ENCODE measurements around the gene TMEM86A. TPM values are rescaled to one million over a fixed set of nuclear protein-coding genes. Genes with fewer than 3 reads are reported as not detected.

Gene TMEM86A
- polyA plus RNA-seq, 1 of the 3 experiments (the other 2 are of a cell fraction), result 1.2 TPM

DNA sequence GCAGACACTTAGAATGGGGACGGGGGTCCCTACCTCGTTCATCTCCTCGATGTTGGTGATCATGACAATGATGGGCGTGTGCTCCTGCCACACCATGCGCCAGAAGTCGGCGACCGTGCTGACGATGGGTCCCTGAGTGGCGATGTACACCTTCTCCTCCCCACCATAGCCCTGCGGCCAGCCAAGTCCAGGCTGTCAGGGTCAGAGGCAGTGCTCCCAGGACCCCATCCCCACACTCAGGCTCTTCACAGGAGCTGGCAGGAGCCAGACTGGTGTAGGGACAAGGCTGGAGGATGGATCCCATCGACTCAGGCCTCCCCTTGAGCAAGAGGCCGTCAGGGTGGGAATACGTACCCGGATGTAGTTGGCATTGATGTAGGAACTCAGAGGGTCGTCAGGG, 34.6 kb downstream of the TMEM86A start:
- CTCF ChIA-PET, result interaction anchor here (1.2 to 7.2 kb wide), 6 partner anchors 8 to 193 kb away, joined by 3 to 103 read pairs (median 16); no protein-coding TSS in a partner anchor
- no peaks in the 10 kb centered on the region for H3K9me3 ChIP-seq
- POLR2A ChIA-PET, result no interaction called here
- no peaks in the 10 kb centered on the region for H3K4me1 ChIP-seq (ENCODE audit: control insufficient read depth in 1 of 2, insufficient read depth in 2 of 2, low read depth in 1 of 2, low read length in 1 of 2)
- H3K36me3 ChIP-seq (replicated peaks in 1 of 2; ENCODE audit: control insufficient read depth in 1 of 2, insufficient read depth in 2 of 2, low read length in 1 of 2), result no peaks in the 10 kb centered on the region
- no peak overlapping the region for H3K4me2 ChIP-seq
- no peak for TF ChIP-seq FOXJ3 (CRISPR knock-in tag; IDR thresholded peaks at IDR 0.05)
- TF ChIP-seq, protein P1, sequence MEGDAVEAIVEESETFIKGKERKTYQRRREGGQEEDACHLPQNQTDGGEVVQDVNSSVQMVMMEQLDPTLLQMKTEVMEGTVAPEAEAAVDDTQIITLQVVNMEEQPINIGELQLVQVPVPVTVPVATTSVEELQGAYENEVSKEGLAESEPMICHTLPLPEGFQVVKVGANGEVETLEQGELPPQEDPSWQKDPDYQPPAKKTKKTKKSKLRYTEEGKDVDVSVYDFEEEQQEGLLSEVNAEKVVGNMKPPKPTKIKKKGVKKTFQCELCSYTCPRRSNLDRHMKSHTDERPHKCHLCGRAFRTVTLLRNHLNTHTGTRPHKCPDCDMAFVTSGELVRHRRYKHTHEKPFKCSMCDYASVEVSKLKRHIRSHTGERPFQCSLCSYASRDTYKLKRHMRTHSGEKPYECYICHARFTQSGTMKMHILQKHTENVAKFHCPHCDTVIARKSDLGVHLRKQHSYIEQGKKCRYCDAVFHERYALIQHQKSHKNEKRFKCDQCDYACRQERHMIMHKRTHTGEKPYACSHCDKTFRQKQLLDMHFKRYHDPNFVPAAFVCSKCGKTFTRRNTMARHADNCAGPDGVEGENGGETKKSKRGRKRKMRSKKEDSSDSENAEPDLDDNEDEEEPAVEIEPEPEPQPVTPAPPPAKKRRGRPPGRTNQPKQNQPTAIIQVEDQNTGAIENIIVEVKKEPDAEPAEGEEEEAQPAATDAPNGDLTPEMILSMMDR (IDR thresholded peaks at IDR 0.05), result no peak
- no peak for TF ChIP-seq RXRA (IDR thresholded peaks at IDR 0.05; ENCODE audit: borderline replicate concordance, low read depth)
- TF ChIP-seq MEF2A (IDR thresholded peaks at IDR 0.05; ENCODE audit: borderline replicate concordance, low read depth), result no peak
- no peak for TF ChIP-seq ELF1 (IDR thresholded peaks at IDR 0.05)
- no peak for TF ChIP-seq NFIC (IDR thresholded peaks at IDR 0.05; ENCODE audit: borderline replicate concordance)
- no peak for TF ChIP-seq MXI1 (IDR thresholded peaks at IDR 0.05; ENCODE audit: low read depth, low read length)
- no peak for TF ChIP-seq SIN3A (IDR thresholded peaks at IDR 0.05; ENCODE audit: borderline replicate concordance, low read depth, low read length)
- no peak for TF ChIP-seq TEAD4 (IDR thresholded peaks at IDR 0.05; ENCODE audit: borderline replicate concordance, insufficient read depth)
- no peak for TF ChIP-seq FOSL2 (IDR thresholded peaks at IDR 0.05; ENCODE audit: borderline replicate concordance, low read depth)
- TF ChIP-seq EP300 (IDR thresholded peaks at IDR 0.05; ENCODE audit: borderline replicate concordance in 1 of 2, low read depth in 1 of 2, low read length in 1 of 2), result no peak
- no peak for TF ChIP-seq RFX5 (IDR thresholded peaks at IDR 0.05; ENCODE audit: low read length)
- TF ChIP-seq GATA2 (CRISPR knock-in tag; IDR thresholded peaks at IDR 0.05), result no peak
- TF ChIP-seq, protein P2, sequence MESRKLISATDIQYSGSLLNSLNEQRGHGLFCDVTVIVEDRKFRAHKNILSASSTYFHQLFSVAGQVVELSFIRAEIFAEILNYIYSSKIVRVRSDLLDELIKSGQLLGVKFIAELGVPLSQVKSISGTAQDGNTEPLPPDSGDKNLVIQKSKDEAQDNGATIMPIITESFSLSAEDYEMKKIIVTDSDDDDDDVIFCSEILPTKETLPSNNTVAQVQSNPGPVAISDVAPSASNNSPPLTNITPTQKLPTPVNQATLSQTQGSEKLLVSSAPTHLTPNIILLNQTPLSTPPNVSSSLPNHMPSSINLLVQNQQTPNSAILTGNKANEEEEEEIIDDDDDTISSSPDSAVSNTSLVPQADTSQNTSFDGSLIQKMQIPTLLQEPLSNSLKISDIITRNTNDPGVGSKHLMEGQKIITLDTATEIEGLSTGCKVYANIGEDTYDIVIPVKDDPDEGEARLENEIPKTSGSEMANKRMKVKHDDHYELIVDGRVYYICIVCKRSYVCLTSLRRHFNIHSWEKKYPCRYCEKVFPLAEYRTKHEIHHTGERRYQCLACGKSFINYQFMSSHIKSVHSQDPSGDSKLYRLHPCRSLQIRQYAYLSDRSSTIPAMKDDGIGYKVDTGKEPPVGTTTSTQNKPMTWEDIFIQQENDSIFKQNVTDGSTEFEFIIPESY (IDR thresholded peaks at IDR 0.05; ENCODE audit: borderline replicate concordance, low read depth), result no peak
- DNase-seq, result no peak
- H3K9me2 ChIP-seq, result no peaks in the 10 kb centered on the region
- no peak overlapping the region for H3K4me3 ChIP-seq (ENCODE audit: low read depth in 2 of 2, low read length in 1 of 2)
- no peaks in the 10 kb centered on the region for H4K20me1 ChIP-seq (ENCODE audit: insufficient read depth)
- no peak overlapping the region for H2AFZ ChIP-seq (ENCODE audit: low read depth)
- H3K27ac ChIP-seq (ENCODE audit: low read depth in 2 of 2, low read length in 1 of 2), result no peak overlapping the region
- H3K9ac ChIP-seq, result no peak overlapping the region
- 80% methylated on average over 9 of the region's 16 CpGs for WGBS (ENCODE audit: low lambda C conversion rate)
- no peaks in the 10 kb centered on the region for H3F3A ChIP-seq (replicated peaks; ENCODE audit: insufficient read depth)
- H3K79me2 ChIP-seq (ENCODE audit: insufficient read depth), result no peaks in the 10 kb centered on the region
- H3K27me3 ChIP-seq (ENCODE audit: insufficient read depth), result no peaks in the 10 kb centered on the region

DNA sequence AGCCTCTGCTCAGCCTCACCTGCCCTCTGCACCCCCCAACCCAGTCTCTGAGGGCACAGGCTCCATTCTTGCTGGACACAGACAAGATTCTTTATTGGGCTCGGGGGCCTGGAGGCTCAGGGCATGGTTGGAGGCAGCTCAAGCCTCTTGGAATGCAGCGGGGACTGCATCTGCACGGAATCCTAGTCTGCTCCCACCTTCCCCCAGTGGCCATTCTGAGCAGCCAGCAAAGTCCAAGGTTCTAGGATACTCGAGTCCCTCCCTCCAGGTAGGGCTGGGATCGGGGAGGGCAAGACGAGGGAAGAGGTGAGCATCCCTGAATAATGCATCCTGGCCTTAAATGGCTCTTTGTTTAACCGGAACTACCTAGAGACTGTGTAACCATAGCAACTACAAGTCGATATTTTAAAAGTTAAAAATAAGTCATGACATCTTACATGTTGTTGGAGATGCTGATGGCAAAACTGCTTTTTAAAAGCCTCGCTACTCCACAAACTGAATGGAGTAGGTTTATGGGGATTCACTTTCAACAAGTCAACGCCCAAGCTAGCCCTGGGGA, 38.1 kb downstream of the TMEM86A start:
- ChIA-PET CTCF (interaction anchor here (11.6 kb wide), 1 partner anchor 7 kb away, joined by 103 read pairs; no protein-coding TSS in a partner anchor), POLR2A (no interaction called here)
- DNase-seq, result no peak
- TF ChIP-seq EP300 (IDR thresholded peaks at IDR 0.05; ENCODE audit: borderline replicate concordance in 1 of 2, low read depth in 1 of 2, low read length in 1 of 2) (no peak), GATA2 (CRISPR knock-in tag; IDR thresholded peaks at IDR 0.05) (no peak), RCOR1 (IDR thresholded peaks at IDR 0.05; ENCODE audit: low read length) (no peak), SMC3 (IDR thresholded peaks at IDR 0.05; ENCODE audit: low read depth, low read length) (no peak), JUND (IDR thresholded peaks at IDR 0.05) (no peak), RAD21 (IDR thresholded peaks at IDR 0.05; ENCODE audit: low read length) (no peak), NRF1 (IDR thresholded peaks at IDR 0.05; ENCODE audit: low read depth, low read length) (no peak), TAF1 (IDR thresholded peaks at IDR 0.05; ENCODE audit: borderline replicate concordance, low read depth, low read length) (no peak)
- TF ChIP-seq, protein P3, sequence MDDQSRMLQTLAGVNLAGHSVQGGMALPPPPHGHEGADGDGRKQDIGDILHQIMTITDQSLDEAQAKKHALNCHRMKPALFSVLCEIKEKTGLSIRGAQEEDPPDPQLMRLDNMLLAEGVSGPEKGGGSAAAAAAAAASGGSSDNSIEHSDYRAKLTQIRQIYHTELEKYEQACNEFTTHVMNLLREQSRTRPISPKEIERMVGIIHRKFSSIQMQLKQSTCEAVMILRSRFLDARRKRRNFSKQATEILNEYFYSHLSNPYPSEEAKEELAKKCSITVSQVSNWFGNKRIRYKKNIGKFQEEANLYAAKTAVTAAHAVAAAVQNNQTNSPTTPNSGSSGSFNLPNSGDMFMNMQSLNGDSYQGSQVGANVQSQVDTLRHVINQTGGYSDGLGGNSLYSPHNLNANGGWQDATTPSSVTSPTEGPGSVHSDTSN (IDR thresholded peaks at IDR 0.05), result no peak
- TF ChIP-seq, protein P4, sequence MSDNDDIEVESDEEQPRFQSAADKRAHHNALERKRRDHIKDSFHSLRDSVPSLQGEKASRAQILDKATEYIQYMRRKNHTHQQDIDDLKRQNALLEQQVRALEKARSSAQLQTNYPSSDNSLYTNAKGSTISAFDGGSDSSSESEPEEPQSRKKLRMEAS (IDR thresholded peaks at IDR 0.05; ENCODE audit: low read depth), result no peak
- TF ChIP-seq, protein P1 (IDR thresholded peaks at IDR 0.05), result no peak

More for the DNA sequence above, 38.1 kb downstream of the TMEM86A start:
- Histone ChIP-seq H3K27ac (ENCODE audit: low read depth in 2 of 2, low read length in 1 of 2) (no peak overlapping the region), H3K9me3 (no peaks in the 10 kb centered on the region), H4K20me1 (ENCODE audit: insufficient read depth) (no peaks in the 10 kb centered on the region), H3K4me1 (ENCODE audit: control insufficient read depth in 1 of 2, insufficient read depth in 2 of 2, low read depth in 1 of 2, low read length in 1 of 2) (no peaks in the 10 kb centered on the region), H3K4me2 (no peak overlapping the region), H3K4me3 (ENCODE audit: low read depth in 2 of 2, low read length in 1 of 2) (no peak overlapping the region), H3K79me2 (ENCODE audit: insufficient read depth) (no peaks in the 10 kb centered on the region), H2AFZ (ENCODE audit: low read depth) (no peak overlapping the region), H3K27me3 (ENCODE audit: insufficient read depth) (no peaks in the 10 kb centered on the region), H3K9ac (no peak overlapping the region), H3K9me2 (no peaks in the 10 kb centered on the region), H3K36me3 (replicated peaks in 1 of 2; ENCODE audit: control insufficient read depth in 1 of 2, insufficient read depth in 2 of 2, low read length in 1 of 2) (no peaks in the 10 kb centered on the region), H3F3A (replicated peaks; ENCODE audit: insufficient read depth) (no peaks in the 10 kb centered on the region)
- 61% methylated on average over 10 of the region's 10 CpGs for WGBS (ENCODE audit: low lambda C conversion rate)
